ENCODE measurements around the gene TBC1D2. TPM values are rescaled to one million over a fixed set of nuclear protein-coding genes. Genes with fewer than 3 reads are reported as not detected.

Gene TBC1D2
- total and polyA plus RNA-seq, 2 donors (not counting 3 experiments of a cell fraction or from before 2014, with no cell fraction given) = 3.4 to 4.5 TPM

- Histone ChIP-seq H3K9me1 (replicated peaks; ENCODE audit: control insufficient read depth, extremely low read depth, insufficient read depth, low read length) (no peaks in the 10 kb centered on the region), H3K9ac (replicated peaks; ENCODE audit: extremely low read depth, insufficient read depth, low read length) (no peak overlapping the region), H3K27ac (ENCODE audit: insufficient read depth, low read depth, low read length) (no peak overlapping the region), H3K79me2 (ENCODE audit: control insufficient read depth, insufficient read depth, low read length) (no peaks in the 10 kb centered on the region), H3K4me1 (ENCODE audit: control insufficient read depth, extremely low read depth, insufficient read depth, low read length) (no peaks in the 10 kb centered on the region), H3K36me3 (ENCODE audit: control insufficient read depth in 2 of 2, extremely low read depth in 1 of 2, insufficient read depth in 2 of 2, low read length in 2 of 2) (no peaks in the 10 kb centered on the region), H3K9me3 (replicated peaks; ENCODE audit: control insufficient read depth, insufficient read depth, low read length) (no peaks in the 10 kb centered on the region), H4K20me1 (replicated peaks; ENCODE audit: control insufficient read depth, extremely low read depth, insufficient read depth, low read length) (no peaks in the 10 kb centered on the region), H2AFZ (ENCODE audit: low read depth, low read length) (no peak overlapping the region), H3K4me2 (ENCODE audit: insufficient read depth, low read length) (no peak overlapping the region), H3K4me3 (replicated peaks in 1 of 3; ENCODE audit: insufficient read depth in 1 of 3, low read depth in 1 of 3, low read length in 3 of 3) (no peak overlapping the region), H3K27me3 (ENCODE audit: control insufficient read depth in 2 of 2, insufficient read depth in 2 of 2, low read length in 2 of 2) (no peaks in the 10 kb centered on the region)
- no TSS peak for BruUV-seq (replicated peaks)
- FAIRE-seq (no peak), DNase-seq (ENCODE audit: low read depth, low spot score) (no peak)
- dilution Hi-C loops (cut with MboI; ENCODE audit: extremely low pct_ligation_motif_present, low sequenced_read_pairs) (no loop called here), intact Hi-C loops (cut with micrococcal nuclease) (no loop called here)
- CTCF ChIA-PET = interaction anchor here (0.6 to 2.0 kb wide), 11 partner anchors 9 to 534 kb away, joined by 3 to 10 read pairs (median 3); no protein-coding TSS in a partner anchor
- TF ChIP-seq JUN (IDR thresholded peaks at IDR 0.05; ENCODE audit: borderline replicate concordance, insufficient read depth, insufficient read length, low read depth) (no peak), CTCF (IDR thresholded peaks at IDR 0.05; ENCODE audit: extremely low read depth in 1 of 2, insufficient read depth in 1 of 2, low read depth in 1 of 2, low read length in 2 of 2) (peak in 1 of 2 donors; percentile 8), POLR2AphosphoS5 (IDR thresholded peaks at IDR 0.05; ENCODE audit: insufficient read depth, low read depth, low read length) (no peak)
- POLR2A ChIA-PET = no interaction called here
Observed at GRCh38 chr9:98241357-98242300, 13.8 kb downstream of the TBC1D2 start.

DNA sequence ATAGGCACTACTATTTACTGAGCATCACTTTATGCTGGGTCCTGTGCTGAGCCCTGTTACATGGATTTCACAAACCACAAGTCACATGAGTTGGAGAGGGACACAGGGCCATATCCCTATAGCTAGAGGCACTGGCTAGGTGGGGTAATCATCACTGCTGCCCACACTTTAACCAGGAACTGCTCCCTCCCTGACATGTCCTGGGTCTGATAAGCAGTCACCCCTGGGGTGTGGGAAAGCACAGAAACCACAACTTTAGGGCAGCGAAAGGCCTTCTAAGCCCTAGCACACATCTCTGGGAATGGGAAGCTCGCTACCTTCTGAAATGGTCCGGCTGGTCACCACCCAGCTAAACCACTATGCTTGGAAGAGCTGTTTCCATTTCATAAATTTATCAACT is 15.0 kb downstream of the TBC1D2 start:
- POLR2A ChIA-PET = no interaction called here
- no peak for TF ChIP-seq FOS (IDR thresholded peaks at IDR 0.05; ENCODE audit: borderline replicate concordance, insufficient read depth, low read length)
- no peak overlapping the region for H3K27ac ChIP-seq (ENCODE audit: insufficient read depth, low read depth, low read length)
- no peaks in the 10 kb centered on the region for H3K9me1 ChIP-seq (replicated peaks; ENCODE audit: control insufficient read depth, extremely low read depth, insufficient read depth, low read length)
- no peak overlapping the region for H3K4me3 ChIP-seq (replicated peaks in 1 of 3; ENCODE audit: insufficient read depth in 1 of 3, low read depth in 1 of 3, low read length in 3 of 3)
- H3K36me3 ChIP-seq (ENCODE audit: control insufficient read depth in 2 of 2, extremely low read depth in 1 of 2, insufficient read depth in 2 of 2, low read length in 2 of 2) = no peaks in the 10 kb centered on the region
- H3K9ac ChIP-seq (replicated peaks; ENCODE audit: extremely low read depth, insufficient read depth, low read length) = no peak overlapping the region
- FAIRE-seq = no peak
- BruUV-seq (replicated peaks) = no TSS peak
- H2AFZ ChIP-seq (ENCODE audit: low read depth, low read length) = no peak overlapping the region
- no peaks in the 10 kb centered on the region for H3K9me3 ChIP-seq (replicated peaks; ENCODE audit: control insufficient read depth, insufficient read depth, low read length)
- no peaks in the 10 kb centered on the region for H3K79me2 ChIP-seq (ENCODE audit: control insufficient read depth, insufficient read depth, low read length)
- H3K4me1 ChIP-seq (ENCODE audit: control insufficient read depth, extremely low read depth, insufficient read depth, low read length) = no peaks in the 10 kb centered on the region
- CTCF ChIA-PET = interaction anchor here (1.2 to 2.0 kb wide), 2 partner anchors 35 to 167 kb away, joined by 3 to 10 read pairs; no protein-coding TSS in a partner anchor
- H4K20me1 ChIP-seq (replicated peaks; ENCODE audit: control insufficient read depth, extremely low read depth, insufficient read depth, low read length) = no peaks in the 10 kb centered on the region
- dilution Hi-C loops (cut with MboI; ENCODE audit: extremely low pct_ligation_motif_present, low sequenced_read_pairs) = no loop called here
- no peak for DNase-seq (ENCODE audit: low read depth, low spot score)
- no peak overlapping the region for H3K4me2 ChIP-seq (ENCODE audit: insufficient read depth, low read length)
- no peaks in the 10 kb centered on the region for H3K27me3 ChIP-seq (ENCODE audit: control insufficient read depth in 2 of 2, insufficient read depth in 2 of 2, low read length in 2 of 2)
- intact Hi-C loops (cut with micrococcal nuclease) = no loop called here

Measured in endothelial cell of umbilical vein (primary cell).